HG02943 (cell line): Measurements from ENCODE around the gene BCS1L.
"Not testable (repeated sequence)": the region's sequence is repeated elsewhere in the genome, so short reads cannot be mapped to it uniquely, and the experiment has no call there.

Experiments used
- ATAC-seq: cut with Tn5 transposase; IDR thresholded peaks from one replicate; pipeline ENCODE4 v1.9.1; 2021; ENCODE audit warnings: mild to moderate bottlenecking, low read depth, moderate library complexity; ENCODE audit not compliant: unreplicated experiment

BCS1L gene

GRCh38 chr2:218658671-218659257 lies 719 bp upstream of the BCS1L start:
- peak; percentile 40 for ATAC-seq

- ATAC-seq, result no peak
Observed at GRCh38 chr2:218659988-218660358, 490 bp downstream of the BCS1L start.

- ATAC-seq, result no peak
Observed at GRCh38 chr2:218662377-218662776, 2.9 kb downstream of the BCS1L start.

GRCh38 chr2:218662827-218663226 lies 3.3 kb downstream of the BCS1L start:
- ATAC-seq, result no peak

GRCh38 chr2:218663901-218664300 lies 4.4 kb downstream of the BCS1L start:
- ATAC-seq, result no peak

- no peak for ATAC-seq
Observed at GRCh38 chr2:218664653-218665052, 5.2 kb downstream of the BCS1L start.

GRCh38 chr2:218671097-218671653 lies 11.7 kb downstream of the BCS1L start:
- ATAC-seq, result peak; percentile 11

- ATAC-seq, result peak; percentile 96
Observed at GRCh38 chr2:218671654-218672566, 12.4 kb downstream of the BCS1L start, which contains the start of the genes RNF25 and STK36. Gene RNF25 (minus strand): TSS chr2:218672002. CDS start chr2:218671970, 32 bp downstream. Gene STK36 (plus strand): TSS chr2:218672086. CDS start chr2:218672830, 744 bp downstream.

GRCh38 chr2:218679119-218679518 lies 19.6 kb downstream of the BCS1L start:
- ATAC-seq, result no peak

GRCh38 chr2:218680061-218680460 lies 20.6 kb downstream of the BCS1L start:
- no peak for ATAC-seq

- ATAC-seq, result not testable (repeated sequence)
Observed at GRCh38 chr2:218687400-218688060, 28.0 kb downstream of the BCS1L start.

- ATAC-seq, result no peak
Observed at GRCh38 chr2:218691234-218691633, 31.8 kb downstream of the BCS1L start.

GRCh38 chr2:218694405-218695145 lies 35.1 kb downstream of the BCS1L start:
- no peak for ATAC-seq

- ATAC-seq, result no peak
Observed at GRCh38 chr2:218698885-218699284, 39.4 kb downstream of the BCS1L start.

GRCh38 chr2:218701806-218702205 lies 42.3 kb downstream of the BCS1L start:
- ATAC-seq, result no peak

GRCh38 chr2:218703341-218703740 lies 43.9 kb downstream of the BCS1L start:
- ATAC-seq, result no peak

GRCh38 chr2:218708086-218708485 lies 48.6 kb downstream of the BCS1L start:
- ATAC-seq, result peak; percentile 33

- ATAC-seq, result no peak
Observed at GRCh38 chr2:218709908-218710307, 50.4 kb downstream of the BCS1L start.

GRCh38 chr2:218710334-218710686 lies 50.8 kb downstream of the BCS1L start:
- ATAC-seq, result no peak
